NCI-H2227 (cell line): ENCODE results near the gene GPBP1L1.
"Not testable (repeated sequence)": the region's sequence is repeated elsewhere in the genome, so short reads cannot be mapped to it uniquely, and the experiment has no call there.

Source experiments
- DNase-seq: peaks from one replicate; lab custom pipeline; 2025; ENCODE audit not compliant: unreplicated experiment; lab: John Stamatoyannopoulos, UW

Gene GPBP1L1, protein sequence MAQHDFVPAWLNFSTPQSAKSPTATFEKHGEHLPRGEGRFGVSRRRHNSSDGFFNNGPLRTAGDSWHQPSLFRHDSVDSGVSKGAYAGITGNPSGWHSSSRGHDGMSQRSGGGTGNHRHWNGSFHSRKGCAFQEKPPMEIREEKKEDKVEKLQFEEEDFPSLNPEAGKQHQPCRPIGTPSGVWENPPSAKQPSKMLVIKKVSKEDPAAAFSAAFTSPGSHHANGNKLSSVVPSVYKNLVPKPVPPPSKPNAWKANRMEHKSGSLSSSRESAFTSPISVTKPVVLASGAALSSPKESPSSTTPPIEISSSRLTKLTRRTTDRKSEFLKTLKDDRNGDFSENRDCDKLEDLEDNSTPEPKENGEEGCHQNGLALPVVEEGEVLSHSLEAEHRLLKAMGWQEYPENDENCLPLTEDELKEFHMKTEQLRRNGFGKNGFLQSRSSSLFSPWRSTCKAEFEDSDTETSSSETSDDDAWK

DNA sequence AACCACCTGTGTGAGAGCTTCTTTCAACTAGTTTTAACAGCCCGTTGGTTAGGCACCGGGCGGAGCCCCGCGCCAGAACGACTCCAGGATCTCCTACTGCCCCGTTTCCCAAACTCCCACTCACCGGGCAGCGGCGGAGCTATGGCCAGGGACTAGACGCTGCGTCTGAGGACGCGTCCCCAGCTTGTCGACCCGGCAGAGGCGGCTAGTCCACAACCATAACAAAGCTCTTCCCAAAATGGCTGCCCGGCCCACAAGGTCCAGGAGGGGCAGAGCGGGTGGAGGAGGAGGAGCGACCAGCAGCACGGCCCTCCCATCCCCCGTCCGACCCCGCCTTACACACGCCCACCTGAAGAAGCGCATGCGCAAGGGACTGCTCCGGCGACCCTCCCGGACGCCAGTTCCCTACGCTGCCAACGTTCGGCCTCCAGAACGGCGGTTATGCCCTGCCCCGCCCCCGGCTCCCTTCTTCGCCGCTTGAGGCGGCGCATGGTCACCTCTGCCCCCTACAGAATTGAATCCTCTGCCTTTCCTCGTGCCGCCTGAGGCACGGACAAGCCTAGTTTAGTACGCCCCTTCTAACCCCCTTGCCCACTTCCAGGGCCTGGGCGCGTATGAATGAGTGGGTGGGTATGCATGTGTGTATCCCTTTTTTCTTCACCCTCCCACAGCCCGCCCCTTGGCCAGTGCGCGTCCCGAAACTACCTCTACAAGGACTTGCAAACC is at the start of gene GPBP1L1:
Gene GPBP1L1 (minus strand): TSS at position 246 of the 726 bp plus-strand sequence. CDS start 27,446 bp downstream, outside the sequence.
- DNase-seq = peak; percentile 97

DNA sequence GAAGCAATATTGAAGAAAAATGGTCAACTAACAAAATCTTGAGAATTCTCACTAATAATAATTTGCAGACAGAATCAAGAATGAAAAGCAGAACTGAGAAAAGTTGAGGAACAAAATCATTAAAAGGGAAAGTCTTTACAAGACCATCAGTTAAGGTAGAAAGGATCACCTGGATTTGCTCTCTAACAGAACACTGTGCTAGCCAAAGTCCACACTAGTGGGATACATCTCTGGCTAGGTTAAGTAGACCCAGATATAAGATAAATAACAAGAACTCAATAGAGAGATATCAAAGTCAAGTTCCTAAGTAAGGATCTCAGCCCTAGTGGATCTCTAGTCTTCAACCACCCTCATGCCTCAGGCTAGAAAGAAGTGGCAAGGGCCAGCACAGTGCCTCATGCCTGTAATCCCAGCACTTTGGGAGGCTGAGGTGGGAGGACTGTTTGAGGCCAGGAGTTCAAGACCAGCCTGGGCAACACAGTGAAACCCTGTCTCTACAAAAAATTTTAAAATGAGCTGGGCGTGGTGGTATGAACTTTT is 44.5 kb upstream of the GPBP1L1 start:
- no peak for DNase-seq

DNA sequence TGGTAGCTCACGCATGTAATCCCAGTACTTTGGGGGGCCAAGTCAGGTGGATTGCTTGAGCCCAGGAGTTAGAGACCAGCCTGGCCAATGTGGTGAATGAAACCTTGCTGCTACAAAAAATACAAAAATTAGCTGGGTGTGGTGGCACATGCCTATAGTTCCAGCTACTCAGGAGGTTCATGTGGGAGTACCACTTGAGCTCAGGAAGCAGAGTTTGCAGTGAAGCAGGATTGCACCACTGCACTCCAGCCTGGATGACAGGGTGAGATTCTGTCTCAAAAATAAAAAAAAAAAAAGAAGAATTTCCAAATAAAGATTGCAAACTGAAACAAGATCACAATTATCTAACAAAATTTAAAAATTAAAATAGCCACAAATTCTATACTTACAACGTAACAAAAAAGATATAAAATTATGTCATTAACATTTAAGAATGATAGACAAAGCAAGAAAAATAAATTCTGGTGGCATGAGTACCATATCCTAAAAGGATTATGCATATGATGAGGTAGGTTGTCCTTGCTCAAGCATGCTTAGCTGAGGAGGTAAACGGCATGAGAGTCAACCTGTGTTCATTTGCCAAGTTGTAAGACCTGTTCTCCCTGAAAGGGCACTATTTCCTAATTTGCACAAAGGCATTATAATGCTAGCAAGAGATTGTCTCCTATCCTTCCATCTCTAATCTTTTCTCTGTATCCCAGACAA is 43.9 kb upstream of the GPBP1L1 start:
- DNase-seq = no peak

DNA sequence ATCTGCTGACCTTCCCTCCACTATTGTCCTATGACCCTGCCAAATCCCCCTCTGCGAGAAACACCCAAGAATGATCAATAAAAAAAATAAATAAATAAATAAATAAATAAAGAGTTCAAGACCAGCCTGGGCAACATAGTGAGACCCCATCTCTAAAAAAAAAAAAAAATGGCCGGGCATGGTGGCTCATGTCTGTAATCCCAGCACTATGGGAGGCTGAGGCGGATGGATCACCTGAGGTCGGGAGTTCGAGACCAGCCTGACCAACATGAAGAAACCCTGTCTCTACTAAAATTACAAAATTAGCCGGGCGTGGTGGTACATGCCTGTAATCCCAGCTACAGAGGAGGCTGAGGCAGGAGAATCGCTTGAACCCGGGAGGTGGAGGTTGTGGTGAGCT is 39.7 kb upstream of the GPBP1L1 start:
- DNase-seq = not testable (repeated sequence)

DNA sequence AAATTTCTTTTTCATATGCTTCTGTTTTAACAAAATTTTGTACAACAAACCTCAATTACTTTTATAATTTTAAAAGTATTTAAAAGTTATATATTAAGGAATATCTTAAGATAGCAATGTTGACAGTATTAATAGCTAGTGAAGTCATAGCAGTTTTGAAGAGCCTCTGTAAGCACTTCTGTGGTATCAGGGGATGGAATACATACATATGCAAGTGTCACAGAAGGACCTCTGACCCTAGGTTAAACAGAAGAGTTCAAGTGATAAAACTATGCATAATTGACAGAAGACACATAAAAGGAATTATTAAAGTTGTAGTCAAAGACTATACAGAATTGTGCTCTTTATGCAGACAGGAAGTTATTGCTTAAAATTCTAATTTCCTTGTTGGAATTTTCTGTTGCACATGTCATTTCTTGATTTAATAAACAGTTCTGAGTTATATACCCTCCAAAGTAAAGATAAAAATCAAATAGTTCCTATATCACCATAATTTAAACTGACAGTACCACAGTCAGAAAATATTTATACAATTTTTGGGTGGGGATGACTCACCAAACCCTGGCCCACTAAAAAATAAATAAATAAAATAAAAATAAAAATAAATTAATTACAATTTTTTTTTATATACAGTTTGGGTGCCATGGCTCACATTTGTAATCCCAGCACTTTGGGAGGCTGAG is 37.1 kb upstream of the GPBP1L1 start:
- DNase-seq = no peak

DNA sequence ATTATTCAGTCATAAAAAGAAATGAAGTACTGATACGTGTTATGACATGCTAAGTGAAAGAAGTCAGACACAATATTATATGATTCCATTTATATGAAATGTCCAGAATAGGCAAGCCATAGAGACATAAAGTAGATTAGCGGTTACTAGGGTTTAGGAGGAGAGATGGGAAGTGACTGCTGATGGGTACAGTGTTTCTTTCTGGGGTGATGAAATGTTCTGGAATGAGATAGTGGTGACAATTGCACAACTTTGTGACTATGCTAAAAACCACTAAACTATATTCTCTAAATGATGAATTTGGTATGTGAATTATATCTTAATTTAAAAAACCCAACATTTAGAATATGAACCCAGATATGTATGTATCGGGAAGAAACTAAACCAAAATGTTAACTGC is 36.5 kb upstream of the GPBP1L1 start:
- DNase-seq = no peak

DNA sequence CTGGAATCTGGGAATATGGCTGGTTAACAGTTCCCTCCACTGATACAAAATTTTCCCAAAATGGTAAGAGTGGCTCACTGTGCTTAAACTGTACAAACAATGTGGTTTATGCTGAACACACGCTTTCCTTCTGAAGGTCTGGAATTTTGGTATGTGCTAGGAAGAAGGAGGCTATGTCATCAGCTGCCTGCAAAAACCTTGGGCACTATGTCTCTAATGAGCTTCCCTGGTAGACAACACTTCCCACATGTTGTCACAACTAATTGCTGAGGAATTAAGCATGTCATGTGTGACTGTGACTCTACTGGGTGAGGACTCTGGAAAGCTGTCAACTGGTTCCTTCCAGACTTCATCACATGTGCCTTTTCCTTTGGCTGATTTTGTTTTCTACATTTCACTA is 34.9 kb upstream of the GPBP1L1 start:
- DNase-seq = no peak

DNA sequence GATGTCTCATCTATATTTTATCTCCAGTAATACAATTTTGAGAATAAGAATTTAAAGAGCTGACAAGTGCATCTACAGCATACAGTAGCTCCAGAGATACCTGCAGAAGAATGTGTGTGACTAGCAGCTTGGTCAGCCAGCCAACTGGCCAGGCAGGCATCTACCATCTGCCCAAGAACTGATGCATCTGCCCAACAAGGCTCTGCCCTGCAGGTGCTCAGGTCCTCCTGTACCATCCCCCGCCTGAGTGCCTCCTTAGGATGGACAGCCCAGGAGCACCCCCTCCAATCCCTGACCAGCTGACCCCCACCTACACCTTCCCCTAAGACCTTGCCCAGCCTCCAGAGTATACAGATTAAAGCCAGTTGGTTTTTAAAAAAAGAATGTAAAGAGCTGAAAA is 32.0 kb upstream of the GPBP1L1 start:
- DNase-seq = no peak

DNA sequence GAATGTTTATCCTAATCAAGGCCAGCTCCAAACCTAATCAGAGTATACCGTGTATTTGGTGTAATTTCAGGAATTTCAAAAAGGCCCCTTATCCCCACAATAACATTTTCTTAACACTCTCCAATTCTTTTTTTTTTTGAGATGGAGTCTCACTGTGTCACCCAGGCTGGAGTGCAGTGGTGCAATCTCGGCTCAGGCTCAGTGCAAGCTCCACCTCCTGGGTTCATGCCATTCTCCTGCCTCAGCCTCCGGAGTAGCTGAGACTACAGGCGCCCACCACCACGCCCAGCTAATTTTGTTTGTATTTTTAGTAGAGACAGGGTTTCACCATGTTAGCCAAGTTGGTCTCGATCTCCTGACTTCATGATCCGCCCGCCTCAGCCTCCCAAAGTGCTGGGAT is 31.1 kb upstream of the GPBP1L1 start:
- DNase-seq = not testable (repeated sequence)

DNA sequence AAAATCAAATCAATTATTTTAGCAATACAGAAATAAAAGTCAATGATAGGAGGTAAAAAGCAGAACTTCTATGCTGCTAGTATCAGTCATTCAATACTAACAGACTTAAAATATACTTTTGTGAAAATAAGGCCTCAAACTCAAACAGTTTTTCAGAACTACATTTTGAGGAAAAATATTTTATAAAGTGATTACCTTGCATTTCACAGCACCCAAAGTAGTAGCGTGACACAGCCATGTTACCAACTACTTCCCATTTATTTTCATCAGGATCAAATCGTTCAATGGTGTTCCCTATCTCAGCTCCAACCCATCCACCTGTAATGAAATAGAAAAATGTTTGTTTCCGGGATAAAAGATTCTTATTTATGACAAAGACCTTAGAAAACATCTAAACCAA is 30.4 kb upstream of the GPBP1L1 start:
- no peak for DNase-seq

DNA sequence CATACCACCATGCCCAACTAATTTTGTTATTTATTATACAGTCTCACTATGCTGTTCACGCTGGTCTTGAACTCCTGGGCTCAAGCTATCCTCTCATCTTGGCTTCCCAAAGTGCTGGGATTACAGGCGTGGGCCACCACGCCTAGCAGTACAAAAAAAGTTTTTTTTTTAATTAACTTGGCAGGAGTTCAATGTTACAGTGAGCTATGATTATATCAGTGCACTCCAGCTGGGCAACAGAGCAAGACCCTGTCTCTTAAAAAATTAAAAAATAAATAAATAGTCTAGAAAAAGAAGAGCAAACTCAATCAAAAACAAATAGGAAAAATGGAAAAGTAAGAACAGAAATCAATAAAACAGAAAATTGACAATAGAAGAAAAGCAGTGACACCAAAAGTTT is 27.4 kb upstream of the GPBP1L1 start:
- no peak for DNase-seq

DNA sequence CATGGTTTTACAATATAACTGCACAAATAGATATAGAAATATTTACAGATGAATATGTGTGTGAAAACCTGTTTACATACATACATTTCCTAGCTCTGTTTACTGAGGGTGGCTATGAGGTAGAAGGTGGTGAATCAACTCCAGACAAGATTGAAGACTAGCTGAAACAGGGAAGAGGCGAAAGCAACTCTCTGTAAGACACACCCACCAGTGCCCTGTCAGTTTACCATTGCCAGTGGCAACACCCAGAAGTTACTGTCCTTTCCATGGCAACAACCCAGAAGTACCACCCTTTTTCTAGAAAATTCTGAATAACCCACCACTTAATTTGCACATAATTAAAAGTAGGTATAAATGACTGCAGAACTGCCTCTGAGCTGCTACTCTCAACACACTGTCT is 18.3 kb upstream of the GPBP1L1 start:
- DNase-seq = no peak

DNA sequence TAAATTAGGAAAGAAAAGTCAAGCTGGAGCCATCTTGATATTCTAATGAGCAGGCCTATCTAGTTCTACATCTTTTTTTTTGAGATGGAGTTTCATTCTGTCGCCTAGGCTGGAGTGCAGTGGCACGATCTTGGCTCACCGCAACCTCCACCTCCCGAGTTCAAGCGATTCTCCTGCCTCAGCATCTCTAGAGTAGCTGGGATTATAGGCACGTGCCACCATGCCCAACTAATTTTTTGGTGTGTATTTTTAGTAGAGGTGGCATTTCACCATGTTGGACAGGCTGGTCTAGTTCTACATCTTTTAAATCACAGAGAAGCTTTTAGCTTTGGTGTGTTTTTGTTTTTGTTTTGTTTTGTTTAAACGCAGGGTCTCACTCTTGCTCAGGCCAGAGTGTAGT is 8.5 kb upstream of the GPBP1L1 start:
- DNase-seq = no peak

DNA sequence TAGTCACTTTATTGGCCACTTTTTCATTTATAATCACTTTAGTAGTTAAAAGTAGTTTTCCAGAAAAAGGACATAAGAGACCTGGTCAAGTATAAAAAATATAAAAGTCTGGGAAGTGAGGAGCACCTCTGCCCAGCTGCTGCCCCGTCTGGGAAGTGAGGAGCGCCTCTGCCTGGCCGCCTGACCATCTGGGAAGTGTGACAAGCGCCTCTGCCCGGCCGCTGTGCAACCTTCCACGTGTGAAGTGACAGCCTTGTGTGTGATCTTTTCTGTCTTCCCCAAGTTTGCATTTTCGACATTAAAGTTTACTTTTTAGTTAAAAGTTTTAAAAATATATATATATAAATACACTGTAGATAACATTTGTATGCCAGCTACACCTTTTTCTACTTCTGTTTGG is 7.5 kb upstream of the GPBP1L1 start:
- DNase-seq = not testable (repeated sequence)

DNA sequence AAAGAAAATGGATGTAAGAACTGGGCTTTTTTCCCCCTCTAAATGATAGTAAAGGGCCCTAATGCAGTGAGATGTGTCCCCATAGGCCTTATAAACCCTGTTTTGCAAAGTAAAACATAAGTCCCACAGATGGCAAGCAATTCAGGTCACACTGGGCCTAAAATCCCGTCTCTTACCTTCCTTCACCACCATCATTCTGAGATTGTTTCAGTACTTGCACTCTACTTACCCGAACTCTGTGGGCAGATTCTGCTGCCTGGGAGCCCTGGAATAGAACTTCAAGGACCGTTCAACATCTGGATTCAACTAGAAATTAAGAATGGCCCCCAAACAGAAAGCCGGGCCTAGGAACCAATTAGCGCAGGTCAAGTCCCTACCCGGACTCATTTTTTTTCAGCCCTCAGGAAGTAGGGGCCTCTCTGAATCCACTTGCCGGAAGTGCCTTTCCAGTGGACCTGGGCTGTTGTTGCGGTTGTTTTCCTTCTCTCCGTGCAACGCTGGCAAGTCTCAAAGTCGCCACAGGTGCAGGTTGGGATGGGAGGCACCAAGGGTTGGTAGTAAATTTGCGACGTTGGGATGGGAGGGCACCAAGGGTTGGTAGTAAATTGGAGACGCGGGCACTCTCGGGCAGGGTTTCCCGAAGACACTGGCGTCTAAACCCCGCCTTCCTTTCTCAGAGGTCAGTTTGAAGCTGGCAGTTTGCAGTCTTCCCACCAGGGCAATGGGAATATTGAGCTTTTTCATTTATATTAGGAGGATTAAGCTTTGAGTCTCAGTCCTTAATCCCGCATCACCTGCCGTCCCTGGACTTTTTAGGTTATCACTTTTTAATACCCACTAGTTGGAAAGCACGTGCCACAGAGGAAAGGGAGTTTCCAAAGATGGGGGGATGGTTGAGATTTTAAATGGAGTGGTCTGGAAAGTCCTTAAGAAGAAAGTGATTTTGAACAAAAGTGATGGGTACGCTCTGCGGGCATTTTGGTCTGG is 1.7 kb upstream of the GPBP1L1 start, which contains the start of gene TMEM69:
Gene TMEM69 (plus strand): TSS at position 428 of the 987 bp plus-strand sequence. CDS start 2,888 bp downstream, outside the sequence.
- peak; percentile 92 for DNase-seq

DNA sequence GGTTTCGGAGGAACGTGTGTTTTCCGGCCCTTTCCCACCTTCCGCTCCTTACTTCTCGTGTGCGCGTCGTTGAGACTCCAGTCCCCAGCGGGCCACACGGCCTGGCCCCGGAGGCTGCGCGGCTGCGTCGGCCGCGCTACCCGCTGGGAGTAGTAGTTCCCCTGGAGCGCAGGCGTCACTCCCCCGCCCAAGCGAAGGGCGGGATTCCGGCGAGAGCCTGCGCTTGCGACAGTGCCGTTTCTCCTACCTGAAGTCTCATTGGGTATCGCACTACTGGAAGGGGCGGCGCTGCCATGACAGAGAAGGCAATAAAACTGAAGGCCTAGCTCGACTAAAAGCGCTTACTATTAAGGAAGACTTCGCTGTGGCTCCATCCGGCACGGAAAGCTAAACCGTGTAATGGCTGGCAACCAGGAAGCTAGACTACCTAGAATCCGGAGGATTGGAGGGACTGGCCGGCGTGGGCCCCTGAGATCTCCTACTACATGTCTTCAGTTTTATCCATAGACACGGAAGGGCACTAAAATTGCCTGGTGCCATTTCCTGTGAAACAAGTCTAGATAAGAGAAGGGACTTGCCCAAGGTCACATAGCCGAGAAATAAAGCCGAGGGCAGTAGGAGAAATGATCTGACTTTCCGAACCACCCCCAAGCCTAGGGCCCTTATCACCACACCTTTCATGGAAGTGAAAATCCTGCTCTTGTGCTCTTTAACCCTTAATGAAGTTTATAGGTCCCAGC is 851 bp upstream of the GPBP1L1 start:
- peak; percentile 99 for DNase-seq

DNA sequence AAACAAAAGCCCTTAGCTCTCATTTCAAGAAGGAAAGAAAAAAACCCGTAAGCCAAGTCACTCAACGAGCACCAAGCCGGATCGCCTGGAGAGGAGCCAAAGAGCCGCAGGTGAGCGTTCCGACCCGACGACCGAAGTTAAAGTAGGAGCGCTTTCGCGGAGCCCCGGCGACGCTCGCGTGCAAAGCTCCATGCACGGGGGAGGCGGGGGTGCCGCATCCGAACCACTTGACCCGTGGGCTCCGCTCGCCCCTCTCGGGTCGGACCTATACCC is 382 bp downstream of the GPBP1L1 start:
- DNase-seq = peak; percentile 61

DNA sequence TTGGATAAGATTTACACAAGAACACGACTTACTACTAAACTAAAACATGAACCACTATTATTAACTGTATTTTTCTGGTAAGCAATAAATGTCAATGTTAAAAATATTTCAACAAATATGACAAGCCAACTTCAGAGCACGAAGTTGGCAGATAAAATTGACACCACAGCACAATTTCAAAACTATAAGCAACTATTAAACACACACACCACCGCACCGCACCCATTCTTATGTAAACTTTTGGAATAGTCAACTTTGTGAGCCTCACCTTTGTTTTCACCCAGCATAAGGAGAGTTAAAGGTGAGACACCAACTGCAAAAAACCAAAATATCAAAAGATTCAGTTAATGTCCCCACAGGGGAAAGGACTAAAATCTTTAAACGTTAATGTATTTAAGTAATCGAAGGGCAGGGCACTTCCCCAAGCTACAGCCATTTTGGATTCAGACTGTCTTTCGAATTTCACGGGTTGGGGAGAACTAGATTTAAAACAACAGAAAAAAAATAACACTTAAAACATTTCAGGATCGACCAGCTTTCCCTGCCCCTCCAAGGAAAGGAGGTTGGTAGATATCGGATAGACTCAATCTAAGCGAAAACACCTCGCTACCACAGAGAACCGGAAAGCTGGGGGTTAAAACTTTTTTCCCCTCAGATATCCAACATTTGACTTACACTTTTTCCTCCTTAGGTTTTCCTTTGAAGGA is 872 bp downstream of the GPBP1L1 start:
- no peak for DNase-seq
